MM.1S (cell line): Measurements from ENCODE around the gene ZNF681.

Experiments used
- EZH2 ChIP-seq: fragments of 300-600 bp; sonication (generic); optimal IDR thresholded peaks from 2 replicates; pipeline ENCODE3; 2017; ENCODE audit warnings: low read depth, mild to moderate bottlenecking, antibody characterized with exemption, low read length, mixed read lengths
- EZH2phosphoT487 ChIP-seq: fragments of 300-600 bp; sonication (generic); IDR thresholded peaks from 2 replicates; pipeline ENCODE4 v1.6.1; 2018; ENCODE audit warnings: antibody characterized with exemption, low read length
- TF ChIP-seq, protein P1 (sequence below): fragments of 300-600 bp; sonication (generic); IDR thresholded peaks from 2 replicates; pipeline ENCODE4 v1.5.1; 2016; ENCODE audit warnings: antibody characterized with exemption, low read length, mixed read lengths

DNA sequence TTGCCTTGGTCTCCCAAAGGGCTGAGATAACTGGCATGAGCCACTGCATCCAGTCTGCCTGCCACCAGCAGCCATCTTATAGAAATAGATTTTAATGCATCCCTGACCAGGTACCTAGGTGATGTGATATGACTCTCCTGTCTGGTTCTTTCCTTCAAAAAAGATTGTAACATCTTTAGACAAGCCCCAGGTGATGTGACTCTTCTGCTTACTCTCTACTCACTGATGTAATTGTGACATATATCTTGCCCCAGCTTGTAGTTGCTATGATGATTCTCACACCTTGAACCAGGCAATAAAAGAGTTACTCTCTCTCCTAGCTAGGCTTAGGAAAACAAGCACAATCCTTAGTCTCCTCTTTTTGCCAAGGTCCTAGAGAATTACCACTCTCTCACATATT, 30.6 kb upstream of the ZNF681 start:
- TF ChIP-seq, protein P1, sequence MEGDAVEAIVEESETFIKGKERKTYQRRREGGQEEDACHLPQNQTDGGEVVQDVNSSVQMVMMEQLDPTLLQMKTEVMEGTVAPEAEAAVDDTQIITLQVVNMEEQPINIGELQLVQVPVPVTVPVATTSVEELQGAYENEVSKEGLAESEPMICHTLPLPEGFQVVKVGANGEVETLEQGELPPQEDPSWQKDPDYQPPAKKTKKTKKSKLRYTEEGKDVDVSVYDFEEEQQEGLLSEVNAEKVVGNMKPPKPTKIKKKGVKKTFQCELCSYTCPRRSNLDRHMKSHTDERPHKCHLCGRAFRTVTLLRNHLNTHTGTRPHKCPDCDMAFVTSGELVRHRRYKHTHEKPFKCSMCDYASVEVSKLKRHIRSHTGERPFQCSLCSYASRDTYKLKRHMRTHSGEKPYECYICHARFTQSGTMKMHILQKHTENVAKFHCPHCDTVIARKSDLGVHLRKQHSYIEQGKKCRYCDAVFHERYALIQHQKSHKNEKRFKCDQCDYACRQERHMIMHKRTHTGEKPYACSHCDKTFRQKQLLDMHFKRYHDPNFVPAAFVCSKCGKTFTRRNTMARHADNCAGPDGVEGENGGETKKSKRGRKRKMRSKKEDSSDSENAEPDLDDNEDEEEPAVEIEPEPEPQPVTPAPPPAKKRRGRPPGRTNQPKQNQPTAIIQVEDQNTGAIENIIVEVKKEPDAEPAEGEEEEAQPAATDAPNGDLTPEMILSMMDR: no peak
- TF ChIP-seq EZH2 (no peak), EZH2phosphoT487 (no peak)
